GM12874 (cell line): ENCODE data around the gene ASGR1.
A peak's percentile ranks its signal among the peaks of the same experiment; 100 is the strongest.

Source experiments
- CTCF ChIP-seq: IDR thresholded peaks from 2 replicates; pipeline ENCODE4 v1.5.1; 2011; ENCODE audit warnings: low read depth, mild to moderate bottlenecking, control low read depth, low read length, moderate library complexity; ENCODE audit not compliant: insufficient read depth

The ASGR1 gene

DNA sequence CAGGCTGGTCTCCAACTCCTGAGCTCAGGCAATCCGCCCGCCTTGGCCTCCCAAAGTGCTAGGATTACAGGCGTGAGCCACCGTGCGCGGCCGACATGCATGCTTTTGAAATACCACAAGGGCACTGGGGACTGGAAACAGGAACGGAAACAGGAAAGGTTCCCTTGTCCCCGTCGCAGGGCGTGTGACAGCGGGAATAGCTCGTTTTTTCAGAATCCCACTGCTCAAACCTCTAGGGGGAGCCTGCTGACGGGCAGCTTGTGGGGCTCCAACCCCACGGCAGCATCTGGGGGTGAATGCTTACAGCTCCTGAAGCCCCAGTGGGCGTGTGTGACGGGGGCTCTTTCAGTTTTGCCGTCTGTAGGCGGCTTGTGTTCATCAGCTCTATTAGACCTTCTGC lies 45.7 kb downstream of the ASGR1 start:
- TF ChIP-seq CTCF = peak; percentile 62

DNA sequence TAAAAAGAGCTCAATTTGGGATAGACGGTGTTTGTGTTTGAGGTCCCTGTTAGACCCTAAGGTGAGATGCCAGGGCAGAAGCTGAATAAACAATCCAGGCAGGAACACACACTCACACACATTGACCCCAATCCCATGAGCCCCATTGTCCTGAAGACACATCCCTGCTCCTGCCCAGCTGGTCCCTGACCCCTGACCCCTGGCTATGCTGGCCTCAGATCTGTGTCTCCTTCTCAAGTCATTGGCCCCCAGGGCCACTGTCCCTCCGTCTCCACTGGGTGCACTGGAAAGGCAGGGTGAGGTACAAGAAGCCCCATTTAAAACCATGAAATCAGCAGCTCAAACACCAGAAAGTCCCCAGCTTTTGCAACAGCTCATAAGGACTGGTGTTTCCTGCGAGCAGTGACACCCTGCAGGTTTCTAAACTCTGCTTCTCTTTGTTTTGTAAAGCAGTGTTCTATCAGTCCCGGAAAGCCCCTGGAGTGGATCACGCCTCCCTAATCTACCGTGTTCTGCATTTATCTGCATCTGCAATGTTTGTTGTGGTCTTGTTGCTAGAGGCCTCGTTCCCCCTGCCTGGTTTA lies 46.6 kb downstream of the ASGR1 start:
- no peak for TF ChIP-seq CTCF

DNA sequence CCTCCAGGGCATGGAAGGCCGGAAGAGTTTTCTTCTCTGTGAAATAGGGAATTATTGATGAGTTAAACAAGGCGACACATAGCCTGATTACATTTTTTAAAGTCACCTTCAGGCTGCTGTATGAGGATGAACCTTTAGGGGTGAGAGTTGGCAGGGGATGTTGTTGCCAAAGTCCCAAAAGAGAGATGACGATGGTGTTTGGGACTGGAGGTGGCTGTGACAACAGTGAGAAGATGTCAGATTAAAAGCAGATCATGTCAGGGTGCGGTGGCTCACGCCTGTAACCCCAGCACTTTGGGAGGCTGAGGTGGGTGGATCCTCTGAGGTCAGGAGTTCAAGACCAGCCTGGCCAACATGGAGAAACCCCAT lies 47.8 kb downstream of the ASGR1 start:
- no peak for TF ChIP-seq CTCF

DNA sequence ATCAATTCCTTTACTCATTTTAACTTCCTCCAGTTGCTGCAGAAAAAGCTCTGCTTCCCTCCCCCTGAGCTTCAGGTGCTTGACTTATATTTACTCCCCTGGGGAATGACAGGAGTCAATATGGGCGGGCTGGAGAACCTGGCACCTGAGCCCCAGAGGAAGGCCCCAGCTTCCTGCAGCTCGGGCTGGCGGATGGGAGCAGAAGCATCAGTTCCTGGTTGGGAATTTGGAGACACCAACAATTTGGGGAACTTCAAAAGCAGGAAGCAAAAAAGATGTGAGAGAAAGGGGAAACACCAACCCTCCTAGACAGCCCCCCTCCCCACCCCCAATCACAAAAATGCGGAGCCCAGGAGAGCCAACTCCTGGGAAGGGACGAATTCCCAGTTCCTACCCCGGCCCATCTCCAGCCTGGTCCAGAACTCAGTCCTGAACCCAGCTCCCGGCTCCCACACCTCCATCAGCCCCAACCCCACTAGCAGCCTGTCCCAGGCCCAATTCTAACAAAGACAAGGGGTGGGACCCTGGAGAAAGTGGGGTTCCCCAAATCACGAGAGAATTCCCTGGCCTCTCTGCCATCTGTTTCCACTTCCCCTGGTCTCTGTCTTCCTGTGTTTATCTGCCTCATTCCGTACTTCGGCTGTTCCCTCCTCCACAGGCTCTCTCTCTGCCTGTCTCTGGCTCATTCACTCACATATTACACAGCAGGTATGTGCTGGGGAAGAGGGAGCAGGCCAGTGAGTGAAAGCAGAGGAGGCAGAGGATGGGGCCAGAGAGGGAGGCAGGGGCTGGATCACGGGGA lies 48.3 kb downstream of the ASGR1 start:
- no peak for TF ChIP-seq CTCF

- no peak for TF ChIP-seq CTCF
These were observed 49.9 kb downstream of the ASGR1 start for GRCh38 chr17:7129311-7129710.

GRCh38 chr17:7128160-7128559 lies 51.0 kb downstream of the ASGR1 start:
- TF ChIP-seq CTCF = no peak

DNA sequence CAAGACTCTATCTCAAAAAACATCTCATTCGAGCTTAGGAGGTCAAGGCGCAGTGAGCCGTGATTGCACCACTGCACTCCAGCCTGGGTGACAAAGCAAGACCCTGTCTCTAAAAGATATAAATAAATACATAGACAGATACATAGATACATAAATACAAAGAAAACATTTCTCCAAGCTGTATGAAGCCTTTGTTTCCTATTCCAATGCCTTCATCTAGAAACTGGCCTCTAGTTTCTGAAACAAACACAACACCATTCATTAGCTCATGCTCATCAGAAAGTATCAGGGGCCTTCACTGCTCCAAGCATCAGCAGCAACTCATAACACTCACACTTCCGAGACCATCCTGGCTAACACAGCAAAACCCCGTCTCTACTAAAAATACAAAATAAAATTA lies 54.2 kb downstream of the ASGR1 start:
- TF ChIP-seq CTCF = no peak
